Hematopoietic multipotent progenitor cell treated with erythropoietin and hydrocortisone succinate and interleukin-3 and kit ligand, for 15 days (in vitro differentiated cells): Measurements from ENCODE around the gene DEFB129.
"Not testable (repeated sequence)": the region's sequence is repeated elsewhere in the genome, so short reads cannot be mapped to it uniquely, and the experiment has no call there.

ENCODE experiments used
- DNase-seq: peaks from one replicate; pipeline ENCODE4 v3.0.0-alpha.2; 2015; ENCODE audit warnings: low spot score

The DEFB129 gene

GRCh38 chr20:253447-253846 lies 26.4 kb downstream of the DEFB129 start:
- DNase-seq, result not testable (repeated sequence)

GRCh38 chr20:257419-257818 lies 30.4 kb downstream of the DEFB129 start, which contains the start of gene DEFB132:
TSS of gene DEFB132 (plus strand) at chr20:257724. CDS start at chr20:257779, 55 bp downstream.
- no peak for DNase-seq

DNA sequence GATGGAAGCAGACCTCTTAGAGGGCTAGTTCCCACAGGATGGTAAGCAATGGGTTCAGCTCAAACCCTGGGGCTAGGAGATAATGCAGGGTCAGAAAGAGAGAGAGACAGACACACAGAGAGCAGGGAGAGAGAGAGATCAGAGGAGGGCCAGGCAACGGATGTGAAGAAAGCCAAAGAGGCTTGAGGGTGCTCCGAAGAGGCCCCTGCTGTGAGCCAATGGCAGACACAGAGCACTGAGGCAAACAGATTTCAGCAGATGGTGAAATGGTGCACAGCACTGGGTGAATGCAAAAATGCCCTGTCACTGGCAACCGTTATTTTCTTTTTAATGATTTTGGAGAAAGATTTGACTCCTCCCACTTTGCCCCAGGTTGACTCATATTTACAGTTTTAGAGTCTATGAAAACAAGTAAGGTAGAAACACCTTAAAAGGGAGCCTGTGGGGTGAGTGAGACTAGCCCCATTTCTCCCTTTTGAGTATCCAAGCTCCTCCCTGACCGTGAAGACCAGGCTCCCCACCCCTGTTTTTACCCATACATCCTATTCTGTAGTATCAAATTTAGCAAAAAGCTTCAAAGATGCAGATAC lies 31.3 kb downstream of the DEFB129 start:
- DNase-seq, result no peak

DNA sequence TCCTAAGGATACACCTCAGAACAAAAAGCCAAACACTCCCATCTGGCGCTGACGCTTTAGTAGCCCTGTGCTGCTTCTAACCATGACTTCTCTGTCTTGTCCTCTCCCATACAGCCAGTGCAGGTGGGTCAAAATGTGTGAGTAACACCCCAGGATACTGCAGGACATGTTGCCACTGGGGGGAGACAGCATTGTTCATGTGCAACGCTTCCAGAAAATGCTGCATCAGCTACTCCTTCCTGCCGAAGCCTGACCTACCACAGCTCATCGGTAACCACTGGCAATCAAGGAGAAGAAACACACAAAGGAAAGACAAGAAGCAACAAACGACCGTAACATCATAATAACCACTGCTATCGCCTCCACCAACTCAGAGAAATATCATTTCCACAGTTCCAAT lies 31.9 kb downstream of the DEFB129 start:
- no peak for DNase-seq

GRCh38 chr20:259981-260380 lies 32.9 kb downstream of the DEFB129 start:
- no peak for DNase-seq

DNA sequence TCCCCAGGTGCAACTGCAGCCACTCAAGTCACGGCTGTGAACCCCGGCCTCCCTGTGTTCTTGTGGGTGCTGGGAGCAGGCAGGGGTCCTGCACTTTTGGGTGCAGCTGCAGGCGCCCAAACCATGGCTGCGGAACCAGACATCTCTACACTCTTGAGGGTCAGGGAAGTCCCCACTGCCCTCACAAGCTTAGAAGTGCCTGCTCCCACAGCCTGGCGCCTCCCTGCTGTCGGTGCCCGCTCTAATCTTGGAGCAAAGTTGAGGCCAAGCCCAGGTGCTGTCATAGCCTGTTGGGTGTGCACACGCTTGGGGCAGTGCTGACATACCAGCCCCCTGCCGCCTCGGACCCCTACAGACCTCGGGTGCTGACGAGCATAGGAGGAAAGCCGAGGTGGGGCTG lies 36.6 kb downstream of the DEFB129 start:
- DNase-seq, result no peak

DNA sequence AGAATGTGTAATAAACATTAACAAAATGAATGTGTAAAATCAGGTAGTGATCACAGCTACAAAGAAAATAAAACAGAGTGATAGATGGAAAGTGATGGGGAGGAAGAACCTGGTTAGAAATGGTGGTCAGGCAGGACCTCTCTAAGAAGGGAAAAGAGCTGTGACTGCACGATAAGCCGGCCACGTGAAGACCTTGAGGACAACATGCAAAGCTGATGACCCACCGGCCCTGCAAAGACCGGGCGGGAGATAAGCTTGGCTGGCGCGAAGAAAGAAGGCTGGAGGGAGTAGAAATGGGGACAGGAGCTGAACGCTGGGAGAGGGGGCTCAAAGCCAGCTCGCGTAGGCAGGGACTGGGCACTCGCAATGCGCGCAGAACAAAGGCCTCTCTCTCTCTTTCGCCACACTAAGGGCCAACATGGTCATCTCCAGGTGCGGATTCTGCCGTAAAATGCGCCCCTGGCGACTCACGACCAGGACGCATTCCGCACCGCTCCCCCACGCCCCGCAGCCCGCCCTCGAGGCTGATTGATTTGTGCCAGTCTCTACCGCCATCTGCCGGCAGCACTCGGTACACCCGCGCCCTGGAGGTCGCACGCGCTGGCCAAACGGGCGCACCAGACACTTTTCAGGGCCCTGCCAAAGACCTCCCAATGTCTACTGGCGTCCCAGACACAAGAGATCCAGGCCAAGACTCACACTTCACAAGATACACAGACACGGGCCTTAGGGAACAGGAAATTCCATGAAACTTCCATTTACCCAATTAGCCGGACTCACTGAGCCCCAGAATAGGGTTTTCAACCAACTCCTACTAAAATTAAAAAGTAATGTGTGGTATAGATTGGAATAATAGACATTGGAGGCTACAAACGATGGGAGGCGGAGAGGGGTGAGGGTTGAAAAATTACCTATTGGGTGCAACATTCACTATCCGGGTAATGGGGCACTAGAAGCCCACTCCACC lies 39.8 kb downstream of the DEFB129 start:
- DNase-seq, result peak; percentile 79

- DNase-seq, result no peak
Measured at GRCh38 chr20:270517-270916, 43.5 kb downstream of the DEFB129 start.

GRCh38 chr20:271069-271468 lies 44.0 kb downstream of the DEFB129 start:
- no peak for DNase-seq

- no peak for DNase-seq
Measured at GRCh38 chr20:271528-271927, 44.5 kb downstream of the DEFB129 start.

DNA sequence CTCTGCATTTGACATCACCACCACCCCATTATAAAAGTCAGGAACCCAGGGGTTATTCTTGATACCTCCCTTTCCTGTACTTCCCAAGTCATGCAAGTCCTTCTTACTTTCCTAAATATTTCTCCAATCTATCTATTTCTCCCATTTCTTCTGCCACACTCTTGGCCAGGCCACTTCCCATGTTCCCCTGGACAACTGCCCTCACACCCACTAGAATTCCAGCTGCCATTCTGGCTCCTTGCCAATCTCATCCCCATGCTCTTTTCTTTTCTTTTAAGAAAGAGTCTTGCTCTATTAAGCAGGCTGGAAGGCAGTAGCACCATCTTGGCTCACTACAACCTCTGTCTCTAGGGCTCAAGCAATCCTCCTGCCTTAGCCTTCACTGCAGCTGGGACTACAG lies 45.7 kb downstream of the DEFB129 start:
- no peak for DNase-seq

DNA sequence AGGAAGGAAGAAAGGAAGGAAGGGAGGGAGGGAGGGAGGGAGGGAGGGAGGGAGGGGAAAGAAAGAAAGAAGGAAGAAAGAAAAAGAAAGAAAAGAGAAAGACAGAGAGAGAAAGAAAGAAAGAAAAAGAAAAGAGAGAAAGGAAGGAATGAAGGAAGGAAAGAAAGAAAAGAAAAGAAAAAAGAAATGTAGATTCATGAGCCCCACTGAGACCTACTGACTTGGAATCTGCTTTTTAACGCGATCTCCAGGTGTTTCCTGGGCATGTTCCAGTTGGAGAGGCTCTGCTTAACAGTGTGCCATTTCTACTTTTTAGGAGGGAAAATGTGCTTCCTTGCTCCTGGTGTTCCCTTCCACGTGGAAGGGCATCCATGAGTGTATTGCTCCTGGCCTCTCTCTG lies 46.8 kb downstream of the DEFB129 start:
- no peak for DNase-seq

DNA sequence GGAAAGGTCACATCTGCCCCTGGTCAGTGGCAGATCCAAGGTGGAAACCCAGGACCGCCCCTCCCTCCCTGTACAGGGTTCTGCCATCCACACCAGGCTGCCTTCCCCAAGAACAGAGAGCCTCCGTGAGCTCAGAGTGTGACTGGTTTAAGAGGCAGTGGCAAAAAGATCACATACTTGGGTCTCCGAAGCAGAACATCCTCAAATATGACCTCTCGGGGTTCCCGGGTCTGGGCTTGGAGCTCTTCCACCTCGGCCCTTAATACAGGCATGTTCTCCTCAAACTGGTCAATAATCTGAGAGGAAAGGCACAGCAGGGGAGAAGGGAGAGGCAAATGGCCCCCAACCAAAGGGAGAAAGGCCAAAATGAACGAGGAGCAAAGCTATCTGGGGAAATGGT lies 48.7 kb downstream of the DEFB129 start:
- no peak for DNase-seq

DNA sequence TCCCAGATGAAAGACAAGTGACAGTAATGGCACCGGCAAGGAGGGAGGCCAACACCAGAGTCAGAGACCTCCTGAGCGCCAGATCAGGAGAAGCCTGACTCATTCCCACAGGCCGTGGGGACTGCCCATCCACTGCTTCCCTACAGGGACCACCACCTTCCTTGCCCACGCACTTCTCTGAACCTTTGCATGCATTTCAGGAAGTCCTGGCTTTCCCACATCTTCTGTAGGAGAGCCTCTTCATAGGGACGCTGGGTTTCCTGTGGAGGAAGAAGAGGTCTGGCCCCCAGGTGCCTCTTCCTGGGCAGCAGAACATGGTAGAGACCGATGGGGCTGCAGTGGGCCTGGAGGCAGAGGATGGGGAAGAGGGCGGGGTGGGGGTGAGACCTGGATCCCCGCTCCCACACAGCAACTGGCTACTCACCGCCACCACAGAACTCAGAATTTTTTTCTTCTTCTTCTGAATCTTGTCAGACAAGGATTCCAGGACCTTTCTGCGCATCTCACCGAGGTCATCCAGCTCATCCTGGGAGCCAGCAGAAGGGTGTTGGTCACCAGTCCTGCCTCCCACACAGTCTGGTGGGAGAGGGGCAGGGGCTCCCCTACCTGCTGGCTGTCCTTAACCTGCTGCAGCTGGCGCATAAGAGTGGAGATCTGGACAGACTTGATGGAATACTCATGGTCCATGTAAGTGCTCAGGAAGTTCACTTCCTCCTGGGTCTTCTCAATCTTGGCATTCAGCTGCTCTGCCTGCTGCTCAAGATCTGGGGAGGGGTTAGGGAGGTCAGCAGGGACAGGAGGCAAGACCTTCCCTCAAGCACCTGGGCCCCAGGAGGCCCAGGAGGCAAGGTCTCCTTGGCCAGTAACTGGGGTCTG lies 49.8 kb downstream of the DEFB129 start:
- DNase-seq, result no peak

- DNase-seq, result no peak
Measured at GRCh38 chr20:277496-277781, 50.4 kb downstream of the DEFB129 start.

- no peak for DNase-seq
Measured at GRCh38 chr20:278181-278580, 51.1 kb downstream of the DEFB129 start.

- DNase-seq, result no peak
Measured at GRCh38 chr20:278607-279571, 51.8 kb downstream of the DEFB129 start.
